C4-2B (cell line): ENCODE data around the gene COG5.

ENCODE experiments used
- CTCF ChIP-seq: fragments of 450-650 bp; conservative IDR thresholded peaks from 2 replicates; pipeline ENCODE4 v1.5.1; 2017; ENCODE audit warnings: mild to moderate bottlenecking
- ZFX ChIP-seq: fragments of 450-650 bp; IDR thresholded peaks from 2 replicates; pipeline ENCODE4 v1.6.1; 2017

- TF ChIP-seq CTCF (no peak), ZFX (no peak)
Observed at GRCh38 chr7:107292591-107292990, 271.1 kb downstream of the COG5 start.
